OCI-LY7 (cell line): ENCODE measurements around the gene DNAAF1. TPM values are rescaled to one million over a fixed set of nuclear protein-coding genes. Genes with fewer than 3 reads are reported as not detected.

Experiments
- BruUV-seq: library from RNA; stranded (reverse); fragments of 400-500 nt; replicated peaks from 2 replicates; lab custom pipeline; 2021; lab: Mats Ljungman, UMichigan
- CTCF ChIA-PET: fragments of 300-600 bp; sonication (Branson Sonifier 250); formaldehyde crosslinking; loops from one replicate; lab custom pipeline; 2022; ENCODE audit warnings: antibody characterized with exemption; ENCODE audit not compliant: unreplicated experiment; lab: Charles Lee
- POLR2A ChIA-PET: fragments of 300-600 bp; sonication (Branson Sonifier 250); formaldehyde crosslinking; loops from one replicate; lab custom pipeline; 2022; ENCODE audit warnings: antibody characterized with exemption; lab: Charles Lee
- DNase-seq: peaks from one replicate; pipeline ENCODE4 v3.0.0-alpha.2; 2015; ENCODE audit warnings: low spot score
- H2AFZ ChIP-seq: fragments of 200-600 bp; sonication (generic), shearing (Covaris generic); 2 replicates; pipeline ENCODE4 v1.6.1; 2014; ENCODE audit warnings: mild to moderate bottlenecking, antibody characterized with exemption, low read length, moderate library complexity
- H3K27ac ChIP-seq: fragments of 200-600 bp; sonication (generic); 2 replicates; pipeline ENCODE4 v1.5.1; 2014; ENCODE audit warnings: mixed run types, low read depth, mild to moderate bottlenecking, moderate library complexity, low read length, inconsistent platforms; ENCODE audit not compliant: poor library complexity, severe bottlenecking
- H3K36me3 ChIP-seq: fragments of 200-600 bp; sonication (generic); 2 replicates; pipeline ENCODE4 v1.6.1; 2014; ENCODE audit warnings: mild to moderate bottlenecking, antibody characterized with exemption, low read length, moderate library complexity, mixed read lengths; ENCODE audit not compliant: insufficient read depth
- H3K4me1 ChIP-seq: fragments of 200-600 bp; sonication (generic); 2 replicates; pipeline ENCODE4 v1.5.1; 2014; ENCODE audit warnings: mild to moderate bottlenecking, low read length; ENCODE audit not compliant: insufficient read depth, poor library complexity, severe bottlenecking
- H3K4me2 ChIP-seq: fragments of 200-600 bp; sonication (generic); 2 replicates; pipeline ENCODE4 v1.6.1; 2014; ENCODE audit warnings: mild to moderate bottlenecking, low read length
- H3K4me3 ChIP-seq: fragments of 200-600 bp; sonication (generic); 2 replicates; pipeline ENCODE4 v1.5.1; 2014; ENCODE audit warnings: mild to moderate bottlenecking, low read depth, low read length; ENCODE audit not compliant: poor library complexity, severe bottlenecking
- H3K79me2 ChIP-seq: fragments of 200-600 bp; sonication (generic); 2 replicates; pipeline ENCODE4 v1.6.1; 2016; ENCODE audit warnings: low read depth, mild to moderate bottlenecking, low read length, moderate library complexity, mixed read lengths; ENCODE audit not compliant: insufficient read depth
- H3K9me2 ChIP-seq: fragments of 200-600 bp; sonication (generic); 2 replicates; pipeline ENCODE4 v1.6.1; 2016; ENCODE audit warnings: mild to moderate bottlenecking, low read length, mixed read lengths; ENCODE audit not compliant: insufficient read depth
- H3K9me3 ChIP-seq: fragments of 200-600 bp; sonication (generic); 2 replicates; pipeline ENCODE4 v1.6.1; 2014; ENCODE audit warnings: mild to moderate bottlenecking, mixed run types, low read length, mixed read lengths
- H4K20me1 ChIP-seq: fragments of 200-600 bp; sonication (generic); 2 replicates; pipeline ENCODE4 v1.6.1; 2014; ENCODE audit warnings: mild to moderate bottlenecking, antibody characterized with exemption, low read length, moderate library complexity, mixed read lengths; ENCODE audit not compliant: insufficient read depth
- EZH2phosphoT487 ChIP-seq: fragments of 200-600 bp; sonication (generic); IDR thresholded peaks from 2 replicates; pipeline ENCODE4 v1.6.1; 2018; ENCODE audit warnings: low read depth, borderline replicate concordance, mild to moderate bottlenecking, mixed run types, antibody characterized with exemption, low read length, moderate library complexity, mixed read lengths
- intact Hi-C: fragments of 100-400 bp; cut with micrococcal nuclease; formaldehyde crosslinking; loops from one replicate; pipeline ENCODE4 v1.10.0; 2022; ENCODE audit not compliant: unreplicated experiment
- total RNA-seq, 2 experiments: library from RNA; depleted of rRNA in 1 of 2; stranded (reverse); fragments of >200 nt in 1 of 2; shearing (Covaris generic) in 1 of 2; gene quantifications; 2 replicates each; pipeline ENCODE4 v1.2.3, GENCODE V29; 2014 to 2022
- TF ChIP-seq, protein P1 (sequence below): fragments of 200-600 bp; sonication (generic); conservative IDR thresholded peaks from 2 replicates; pipeline ENCODE4 v1.5.1; 2014; ENCODE audit warnings: mild to moderate bottlenecking, antibody characterized with exemption, low read length, moderate library complexity, mixed read lengths

Gene DNAAF1
- total RNA-seq, 2 experiments from 2014 or later, result 0.34 TPM; not detected in 1

DNA sequence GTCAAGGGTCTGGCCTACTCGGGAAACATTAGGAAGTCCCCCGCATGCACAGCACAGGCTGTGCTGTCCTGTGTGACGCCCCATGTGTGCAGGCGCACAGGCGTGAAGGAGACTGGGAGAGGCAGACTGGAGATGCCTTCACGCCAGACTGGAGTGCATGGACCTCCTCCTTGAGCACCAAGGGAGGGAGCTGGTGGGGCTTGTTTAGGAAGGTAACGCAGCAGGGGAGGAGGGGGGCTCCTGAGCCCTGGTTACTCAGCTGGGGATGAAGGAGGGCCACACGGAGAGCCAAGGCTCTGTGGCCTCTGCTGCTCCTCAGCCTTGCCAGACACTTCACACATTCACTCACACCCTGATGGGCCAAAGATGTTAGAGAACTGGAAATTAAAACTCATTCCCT lies 7.8 kb upstream of the DNAAF1 start:
- ChIA-PET CTCF (no interaction called here), POLR2A (interaction anchor here (0.7 to 1.0 kb wide), 3 partner anchors 9 to 21 kb away, joined by 3 read pairs; no protein-coding TSS in a partner anchor)
- Histone ChIP-seq H3K4me3 (no peak overlapping the region), H3K9me3 (no peaks in the 10 kb centered on the region), H4K20me1 (no peaks in the 10 kb centered on the region), H3K4me2 (no peak overlapping the region), H2AFZ (no peak overlapping the region), H3K79me2 (peaks cover 3% of the 10 kb centered on the region), H3K9me2 (no peaks in the 10 kb centered on the region), H3K4me1 (peaks cover 26% of the 10 kb centered on the region), H3K36me3 (peaks cover 3% of the 10 kb centered on the region; the same call in 1 of the 2 replicates), H3K27ac (no peak overlapping the region)
- no TSS peak for BruUV-seq
- TF ChIP-seq EZH2phosphoT487, result no peak
- TF ChIP-seq, protein P1, sequence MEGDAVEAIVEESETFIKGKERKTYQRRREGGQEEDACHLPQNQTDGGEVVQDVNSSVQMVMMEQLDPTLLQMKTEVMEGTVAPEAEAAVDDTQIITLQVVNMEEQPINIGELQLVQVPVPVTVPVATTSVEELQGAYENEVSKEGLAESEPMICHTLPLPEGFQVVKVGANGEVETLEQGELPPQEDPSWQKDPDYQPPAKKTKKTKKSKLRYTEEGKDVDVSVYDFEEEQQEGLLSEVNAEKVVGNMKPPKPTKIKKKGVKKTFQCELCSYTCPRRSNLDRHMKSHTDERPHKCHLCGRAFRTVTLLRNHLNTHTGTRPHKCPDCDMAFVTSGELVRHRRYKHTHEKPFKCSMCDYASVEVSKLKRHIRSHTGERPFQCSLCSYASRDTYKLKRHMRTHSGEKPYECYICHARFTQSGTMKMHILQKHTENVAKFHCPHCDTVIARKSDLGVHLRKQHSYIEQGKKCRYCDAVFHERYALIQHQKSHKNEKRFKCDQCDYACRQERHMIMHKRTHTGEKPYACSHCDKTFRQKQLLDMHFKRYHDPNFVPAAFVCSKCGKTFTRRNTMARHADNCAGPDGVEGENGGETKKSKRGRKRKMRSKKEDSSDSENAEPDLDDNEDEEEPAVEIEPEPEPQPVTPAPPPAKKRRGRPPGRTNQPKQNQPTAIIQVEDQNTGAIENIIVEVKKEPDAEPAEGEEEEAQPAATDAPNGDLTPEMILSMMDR, result no peak
- intact Hi-C loops, result no loop called here
- DNase-seq, result no peak

GRCh38 chr16:84137769-84138357 lies 7.2 kb upstream of the DNAAF1 start:
- H3K79me2 ChIP-seq, result peaks cover 7% of the 10 kb centered on the region
- BruUV-seq, result no TSS peak
- ChIA-PET CTCF (no interaction called here), POLR2A (interaction anchor here (0.7 to 2.0 kb wide), 5 partner anchors 9 to 22 kb away, joined by 3 to 5 read pairs (median 3); partner anchors contain the start of gene MBTPS1)
- no peak for TF ChIP-seq EZH2phosphoT487
- TF ChIP-seq, protein P1, result no peak
- peaks cover 21% of the 10 kb centered on the region for H3K4me1 ChIP-seq
- H3K36me3 ChIP-seq, result 0 out of 2 replicates have a peak, but pooled peaks cover under 1% of the 10 kb centered on the region
- intact Hi-C loops, result no loop called here
- no peak for DNase-seq
- H2AFZ ChIP-seq, result no peak overlapping the region
- no peak overlapping the region for H3K4me3 ChIP-seq
- H3K9me3 ChIP-seq, result no peaks in the 10 kb centered on the region
- no peaks in the 10 kb centered on the region for H3K9me2 ChIP-seq
- H3K4me2 ChIP-seq, result no peak overlapping the region
- 0 out of 2 replicates have a peak, but pooled peaks cover 2% of the 10 kb centered on the region for H4K20me1 ChIP-seq
- no peak overlapping the region for H3K27ac ChIP-seq

- Histone ChIP-seq H3K9me3 (no peaks in the 10 kb centered on the region), H3K9me2 (no peaks in the 10 kb centered on the region), H3K4me3 (no peak overlapping the region), H3K27ac (no peak overlapping the region), H3K4me2 (no peak overlapping the region), H4K20me1 (0 out of 2 replicates have a peak, but pooled peaks cover 8% of the 10 kb centered on the region), H2AFZ (no peak overlapping the region), H3K36me3 (peaks cover 4% of the 10 kb centered on the region; the same call in 1 of the 2 replicates), H3K4me1 (peaks cover 15% of the 10 kb centered on the region), H3K79me2 (peaks cover 13% of the 10 kb centered on the region)
- no TSS peak for BruUV-seq
- CTCF ChIA-PET, result no interaction called here
- DNase-seq, result no peak
- TF ChIP-seq, protein P1, result no peak
- no peak for TF ChIP-seq EZH2phosphoT487
- POLR2A ChIA-PET, result interaction anchor here (2.0 kb wide), 1 partner anchor 22 kb away, joined by 5 read pairs; the partner anchor contains the start of gene MBTPS1
- intact Hi-C loops, result no loop called here
Observed at GRCh38 chr16:84138500-84138823, 6.6 kb upstream of the DNAAF1 start.
